A549 (cell line): ENCODE measurements around the gene TIMM17A.

Experiments
- BHLHE40 ChIP-seq: IDR thresholded peaks from 2 replicates; pipeline ENCODE4 v1.6.1; 2012; ENCODE audit warnings: low read depth, low read length, inconsistent platforms
- CTCF ChIP-seq: fragments of >200 bp; sonication (Bioruptor Twin); formaldehyde crosslinking; IDR thresholded peaks from 3 replicates; pipeline ENCODE4 v1.5.1; 2016
- ESRRA ChIP-seq: fragments of 150-350 bp; IDR thresholded peaks from 2 replicates; pipeline ENCODE4 v1.6.1; 2014; ENCODE audit warnings: mild to moderate bottlenecking, low read length, borderline replicate concordance
- JUN ChIP-seq, 2 experiments: fragments of >200 bp; sonication (Bioruptor Twin); formaldehyde crosslinking; IDR thresholded peaks; 2 replicates in 1 of 2; 3 replicates in 1 of 2; pipeline ENCODE4 v1.6.1; 2016 to 2017
- JUNB ChIP-seq: fragments of >200 bp; sonication (Bioruptor Twin); formaldehyde crosslinking; IDR thresholded peaks from 2 replicates; pipeline ENCODE4 v1.6.1; 2016
- POLR2A ChIP-seq: IDR thresholded peaks from 2 replicates; pipeline ENCODE4 v1.6.1; 2012; ENCODE audit warnings: mild to moderate bottlenecking, low read length
- RNF2 ChIP-seq: fragments of 200-600 bp; sonication (generic); IDR thresholded peaks from 2 replicates; pipeline ENCODE4 v1.6.1; 2016; ENCODE audit warnings: low read depth, mild to moderate bottlenecking, antibody characterized with exemption, moderate library complexity, borderline replicate concordance

- no peak for TF ChIP-seq BHLHE40
- no peak for TF ChIP-seq POLR2A
- TF ChIP-seq CTCF, result no peak
- no peak for TF ChIP-seq JUN (IDR thresholded peaks at IDR 0.05)
- no peak for TF ChIP-seq JUNB
- no peak for TF ChIP-seq ESRRA
- TF ChIP-seq RNF2, result no peak
Observed at GRCh38 chr1:201917362-201918033, 37.8 kb upstream of the TIMM17A start.
